ENCODE measurements around the gene KRT15. TPM values are rescaled to one million over a fixed set of nuclear protein-coding genes. Genes with fewer than 3 reads are reported as not detected.

The KRT15 gene
- total RNA-seq, 1 donor from 2014 or later = 0.32 TPM

- H3K9me3 ChIP-seq = no peaks in the 10 kb centered on the region
- DNase-seq (ENCODE audit: low spot score in 2 of 2) = no peak
- H3K4me1 ChIP-seq = no peaks in the 10 kb centered on the region
- H3K27me3 ChIP-seq = no peaks in the 10 kb centered on the region
- TF ChIP-seq, protein P1, sequence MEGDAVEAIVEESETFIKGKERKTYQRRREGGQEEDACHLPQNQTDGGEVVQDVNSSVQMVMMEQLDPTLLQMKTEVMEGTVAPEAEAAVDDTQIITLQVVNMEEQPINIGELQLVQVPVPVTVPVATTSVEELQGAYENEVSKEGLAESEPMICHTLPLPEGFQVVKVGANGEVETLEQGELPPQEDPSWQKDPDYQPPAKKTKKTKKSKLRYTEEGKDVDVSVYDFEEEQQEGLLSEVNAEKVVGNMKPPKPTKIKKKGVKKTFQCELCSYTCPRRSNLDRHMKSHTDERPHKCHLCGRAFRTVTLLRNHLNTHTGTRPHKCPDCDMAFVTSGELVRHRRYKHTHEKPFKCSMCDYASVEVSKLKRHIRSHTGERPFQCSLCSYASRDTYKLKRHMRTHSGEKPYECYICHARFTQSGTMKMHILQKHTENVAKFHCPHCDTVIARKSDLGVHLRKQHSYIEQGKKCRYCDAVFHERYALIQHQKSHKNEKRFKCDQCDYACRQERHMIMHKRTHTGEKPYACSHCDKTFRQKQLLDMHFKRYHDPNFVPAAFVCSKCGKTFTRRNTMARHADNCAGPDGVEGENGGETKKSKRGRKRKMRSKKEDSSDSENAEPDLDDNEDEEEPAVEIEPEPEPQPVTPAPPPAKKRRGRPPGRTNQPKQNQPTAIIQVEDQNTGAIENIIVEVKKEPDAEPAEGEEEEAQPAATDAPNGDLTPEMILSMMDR (IDR thresholded peaks at IDR 0.05) = no peak
- intact Hi-C loops (cut with DNase I) = no loop called here
- no peaks in the 10 kb centered on the region for H3K36me3 ChIP-seq
- H3K27ac ChIP-seq = no peak overlapping the region
- H3K4me3 ChIP-seq = no peak overlapping the region
These were observed 19.9 kb upstream of the KRT15 start for GRCh38 chr17:41538565-41538991.

- H3K9me3 ChIP-seq = no peaks in the 10 kb centered on the region
- H3K27ac ChIP-seq = no peak overlapping the region
- no peak for DNase-seq (ENCODE audit: low spot score in 2 of 2)
- no peak overlapping the region for H3K4me3 ChIP-seq
- intact Hi-C loops (cut with DNase I) = no loop called here
- TF ChIP-seq, protein P1 (IDR thresholded peaks at IDR 0.05) = no peak
- no peaks in the 10 kb centered on the region for H3K27me3 ChIP-seq
- no peaks in the 10 kb centered on the region for H3K4me1 ChIP-seq
- H3K36me3 ChIP-seq = no peaks in the 10 kb centered on the region
These were observed 19.3 kb upstream of the KRT15 start for GRCh38 chr17:41537990-41538389.

DNA sequence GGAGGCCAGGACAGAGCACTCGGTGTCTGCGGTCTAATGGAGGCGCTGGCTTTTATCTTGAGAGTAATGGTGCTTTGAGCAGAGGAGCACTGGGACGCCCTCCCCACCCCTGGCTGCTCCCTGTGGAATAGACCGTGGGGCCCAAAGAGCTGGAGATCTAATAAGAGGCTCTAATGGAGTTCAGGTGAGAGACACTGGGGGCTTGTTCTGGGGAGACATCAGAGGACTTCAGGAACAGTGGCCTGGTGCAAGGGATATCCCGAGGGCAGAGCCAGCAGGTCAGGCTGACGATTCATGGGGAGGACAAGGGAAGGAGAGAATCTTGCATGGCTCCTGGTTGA lies 18.9 kb upstream of the KRT15 start:
- no peaks in the 10 kb centered on the region for H3K36me3 ChIP-seq
- intact Hi-C loops (cut with DNase I) = no loop called here
- H3K9me3 ChIP-seq = no peaks in the 10 kb centered on the region
- H3K27ac ChIP-seq = no peak overlapping the region
- TF ChIP-seq, protein P1 (IDR thresholded peaks at IDR 0.05) = no peak
- H3K4me1 ChIP-seq = no peaks in the 10 kb centered on the region
- H3K27me3 ChIP-seq = no peaks in the 10 kb centered on the region
- DNase-seq (ENCODE audit: low spot score in 2 of 2) = no peak
- no peak overlapping the region for H3K4me3 ChIP-seq

DNA sequence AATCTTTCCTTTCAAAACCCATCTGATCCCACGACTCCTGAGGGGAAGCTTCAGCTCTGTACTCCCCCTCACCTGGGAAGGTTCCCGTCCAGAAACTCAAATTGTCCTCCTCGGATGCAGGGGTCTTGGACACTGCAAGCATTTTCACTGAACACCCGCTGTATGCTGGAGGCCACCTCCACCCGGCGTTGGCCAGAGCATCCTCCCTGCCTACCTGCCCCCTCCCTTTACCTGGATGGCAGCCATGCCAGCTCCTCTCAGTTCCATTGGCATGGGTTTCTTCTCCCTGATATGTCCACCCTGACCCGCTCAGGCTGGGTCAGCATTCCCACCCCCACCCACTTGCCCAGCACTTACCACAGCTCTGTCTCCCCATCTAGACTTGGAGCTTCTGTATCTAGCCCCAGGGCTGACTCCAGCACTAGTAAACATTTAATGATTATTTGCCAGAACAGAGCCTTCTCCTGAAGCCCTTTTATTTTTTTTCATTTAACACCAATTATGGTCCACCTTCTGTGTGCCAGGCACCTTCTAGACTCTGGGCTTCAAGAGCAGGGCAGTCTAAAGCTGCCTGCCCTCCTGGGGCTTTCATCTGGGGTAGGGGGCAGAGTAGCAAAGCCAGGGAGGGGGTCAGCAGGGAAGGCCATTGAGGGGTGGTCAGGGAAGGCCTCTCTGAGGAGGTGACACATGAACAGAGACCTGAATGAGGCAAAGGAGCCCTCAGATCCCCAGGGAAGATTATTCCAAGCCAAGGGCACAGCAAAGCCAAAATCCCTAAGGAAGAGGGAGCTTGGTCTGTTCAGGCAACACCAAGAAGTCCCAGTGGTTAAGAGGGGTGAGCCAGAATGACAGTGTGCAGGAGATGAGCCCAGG lies 18.3 kb upstream of the KRT15 start:
- Histone ChIP-seq H3K4me1 (no peaks in the 10 kb centered on the region), H3K27me3 (no peaks in the 10 kb centered on the region), H3K4me3 (no peak overlapping the region), H3K27ac (no peak overlapping the region), H3K9me3 (no peaks in the 10 kb centered on the region), H3K36me3 (no peaks in the 10 kb centered on the region)
- TF ChIP-seq, protein P1 (IDR thresholded peaks at IDR 0.05) = no peak
- intact Hi-C loops (cut with DNase I) = no loop called here
- no peak for DNase-seq (ENCODE audit: low spot score in 2 of 2)

GRCh38 chr17:41535764-41536481 lies 17.2 kb upstream of the KRT15 start:
- no peak overlapping the region for H3K4me3 ChIP-seq
- H3K4me1 ChIP-seq = no peaks in the 10 kb centered on the region
- TF ChIP-seq, protein P1 (IDR thresholded peaks at IDR 0.05) = no peak
- H3K9me3 ChIP-seq = no peaks in the 10 kb centered on the region
- no peaks in the 10 kb centered on the region for H3K27me3 ChIP-seq
- DNase-seq (ENCODE audit: low spot score in 2 of 2) = no peak
- H3K27ac ChIP-seq = no peak overlapping the region
- intact Hi-C loops (cut with DNase I) = no loop called here
- no peaks in the 10 kb centered on the region for H3K36me3 ChIP-seq
